Spleen (tissue), 11 donors: ENCODE data around the gene SH2D7. TPM values are rescaled to one million over a fixed set of nuclear protein-coding genes. Genes with fewer than 3 reads are reported as not detected.
A peak's percentile ranks its signal among the peaks of the same experiment; 100 is the strongest.

ENCODE experiments used
- DNase-seq: peaks from one replicate; pipeline ENCODE4 v3.0.0-alpha.2; 2020
- H3K27ac ChIP-seq, 8 donors: fragments of 200-600 bp; sonication (generic) in 7 of 8; 1 replicate in 4 of 8; 2 replicates in 4 of 8; pipeline versions ENCODE4 v1.5.0 to v1.8.0; 2016 to 2021; ENCODE audit warnings: inconsistent platforms in 4 of 8, mild to moderate bottlenecking in 4 of 8, moderate library complexity in 1 of 8
- H3K27me3 ChIP-seq, 7 donors: fragments of 200-600 bp; sonication (generic) in 6 of 7; replicated peaks in 1 of 7; 1 replicate in 4 of 7; 2 replicates in 3 of 7; pipeline versions ENCODE4 v1.5.0 to v1.8.0; 2016 to 2021; ENCODE audit warnings: inconsistent platforms in 3 of 7, mild to moderate bottlenecking in 1 of 7
- H3K36me3 ChIP-seq, 6 donors: fragments of 200-600 bp; sonication (generic) in 5 of 6; 1 replicate in 4 of 6; 2 replicates in 2 of 6; pipeline versions ENCODE4 v1.5.0 to v1.8.0; 2016 to 2021; ENCODE audit warnings: inconsistent platforms in 2 of 6
- H3K4me1 ChIP-seq, 6 donors: fragments of 200-600 bp; sonication (generic) in 5 of 6; 1 replicate in 3 of 6; 2 replicates in 3 of 6; pipeline versions ENCODE4 v1.5.0 to v1.8.0; 2016 to 2021; ENCODE audit warnings: inconsistent platforms in 3 of 6
- H3K4me3 ChIP-seq, 8 donors: fragments of 200-600 bp; sonication (generic) in 7 of 8; 1 replicate in 4 of 8; 2 replicates in 4 of 8; pipeline versions ENCODE4 v1.5.0 to v1.8.0; 2016 to 2021; ENCODE audit warnings: inconsistent platforms in 4 of 8, mild to moderate bottlenecking in 4 of 8, moderate library complexity in 2 of 8
- H3K9me3 ChIP-seq, 8 donors: fragments of 200-600 bp; sonication (generic) in 7 of 8; 1 replicate in 4 of 8; 2 replicates in 4 of 8; pipeline versions ENCODE4 v1.5.0 to v1.8.0; 2016 to 2021; ENCODE audit warnings: inconsistent platforms in 4 of 8
- POLR2A ChIP-seq, 3 donors: fragments of 450-650 bp; IDR thresholded peaks; one replicate each; pipeline ENCODE4 v1.5.1; 2017; ENCODE audit warnings: antibody characterized with exemption in 3 of 3, mild to moderate bottlenecking in 1 of 3
- POLR2AphosphoS5 ChIP-seq, 3 donors: sonication (generic); formaldehyde crosslinking; IDR thresholded peaks; one replicate each; pipeline ENCODE4 v1.5.1; 2017; ENCODE audit warnings: antibody characterized with exemption in 3 of 3
- WGBS, 5 donors: extraction: QIAGEN DNeasy Blood & Tissue Kit in 3 of 5; methylation state at CpG; one replicate each; pipeline versions ENCODE4 v1.1.5 to v1.1.7; 2013 to 2018; 5-methylcytosine and 5-hydroxymethylcytosine counted together
- intact Hi-C: fragments of 100-400 bp; cut with DNase I; formaldehyde crosslinking; loops from one replicate; pipeline ENCODE4 v1.15.0; 2023; ENCODE audit warnings: low total_unique reads
- polyA plus RNA-seq, 3 donors: library from polyadenylated mRNA; stranded (reverse); fragments of 200-250 nt; gene quantifications; one replicate each; pipeline ENCODE4 v1.2.1, GENCODE V29; 2013
- total RNA-seq, 7 donors: library from RNA; depleted of rRNA in 3 of 7; stranded (reverse); fragments of >200 nt in 3 of 7; fragmentation: NEBNext Ultra II Directional in 4 of 7; extraction: Animal tissue kit (Norgen Biotek cat#: 25700) in 4 of 7; gene quantifications; one replicate each; pipeline versions ENCODE4 v1.1.0 to v1.2.1, GENCODE V29; 2016 to 2021
- TF ChIP-seq, protein P1 (sequence below), 11 experiments: fragments of 200-600 bp in 7 of 11; fragments of 450-650 bp in 4 of 11; sonication (generic) in 4 of 11; IDR thresholded peaks in 8 of 11; conservative IDR thresholded peaks in 3 of 11; 1 replicate in 7 of 11; 2 replicates in 4 of 11; pipeline versions ENCODE4 v1.4.0 to v1.8.0; 2016 to 2021; ENCODE audit warnings: antibody characterized with exemption in 11 of 11, inconsistent platforms in 4 of 11, mild to moderate bottlenecking in 1 of 11
- donor health status: healthy with polysubstance abuse.
- donor health status: DM: no; HTN: no; CAD: no; lungs with moderate emphysema.
- donor health status: DM: no; HTN: no; CAD: no.
- donor health status: Bipolar disorder and iron deficiency.
- donor health status: healthy.
- donor health status: DM: no; HTN: no; CAD: no.
- donor health status: DM: yes; HTN: yes; CAD: no.

Gene SH2D7
- total and polyA plus RNA-seq, 10 donors: not detected

GRCh38 chr15:78107471-78107870, 15.1 kb downstream of the SH2D7 start:
- Histone ChIP-seq H3K27ac (no peak overlapping the region), H3K4me3 (no peak overlapping the region), H3K4me1 (peaks cover 21 to 52% (median 40%) of the 10 kb centered on the region in 6 donors), H3K36me3 (no peaks in the 10 kb centered on the region), H3K9me3 (no peaks in the 10 kb centered on the region), H3K27me3 (no peaks in the 10 kb centered on the region)
- WGBS, 5 donors: 91 to 97% (median 94%) methylated on average over 8 of the region's 8 CpGs
- intact Hi-C loops: loop anchor here (5.0 to 10.0 kb wide), 3 partner anchors 73 to 140 kb away; no protein-coding TSS in a partner anchor
- DNase-seq: peak; percentile 73
- TF ChIP-seq POLR2A (IDR thresholded peaks at IDR 0.05) (no peak), POLR2AphosphoS5 (IDR thresholded peaks at IDR 0.05) (no peak)
- TF ChIP-seq, protein P1, sequence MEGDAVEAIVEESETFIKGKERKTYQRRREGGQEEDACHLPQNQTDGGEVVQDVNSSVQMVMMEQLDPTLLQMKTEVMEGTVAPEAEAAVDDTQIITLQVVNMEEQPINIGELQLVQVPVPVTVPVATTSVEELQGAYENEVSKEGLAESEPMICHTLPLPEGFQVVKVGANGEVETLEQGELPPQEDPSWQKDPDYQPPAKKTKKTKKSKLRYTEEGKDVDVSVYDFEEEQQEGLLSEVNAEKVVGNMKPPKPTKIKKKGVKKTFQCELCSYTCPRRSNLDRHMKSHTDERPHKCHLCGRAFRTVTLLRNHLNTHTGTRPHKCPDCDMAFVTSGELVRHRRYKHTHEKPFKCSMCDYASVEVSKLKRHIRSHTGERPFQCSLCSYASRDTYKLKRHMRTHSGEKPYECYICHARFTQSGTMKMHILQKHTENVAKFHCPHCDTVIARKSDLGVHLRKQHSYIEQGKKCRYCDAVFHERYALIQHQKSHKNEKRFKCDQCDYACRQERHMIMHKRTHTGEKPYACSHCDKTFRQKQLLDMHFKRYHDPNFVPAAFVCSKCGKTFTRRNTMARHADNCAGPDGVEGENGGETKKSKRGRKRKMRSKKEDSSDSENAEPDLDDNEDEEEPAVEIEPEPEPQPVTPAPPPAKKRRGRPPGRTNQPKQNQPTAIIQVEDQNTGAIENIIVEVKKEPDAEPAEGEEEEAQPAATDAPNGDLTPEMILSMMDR (IDR thresholded peaks at IDR 0.05 in 8 of 11, conservative IDR thresholded peaks at IDR 0.05 in 3 of 11): no peak

DNA sequence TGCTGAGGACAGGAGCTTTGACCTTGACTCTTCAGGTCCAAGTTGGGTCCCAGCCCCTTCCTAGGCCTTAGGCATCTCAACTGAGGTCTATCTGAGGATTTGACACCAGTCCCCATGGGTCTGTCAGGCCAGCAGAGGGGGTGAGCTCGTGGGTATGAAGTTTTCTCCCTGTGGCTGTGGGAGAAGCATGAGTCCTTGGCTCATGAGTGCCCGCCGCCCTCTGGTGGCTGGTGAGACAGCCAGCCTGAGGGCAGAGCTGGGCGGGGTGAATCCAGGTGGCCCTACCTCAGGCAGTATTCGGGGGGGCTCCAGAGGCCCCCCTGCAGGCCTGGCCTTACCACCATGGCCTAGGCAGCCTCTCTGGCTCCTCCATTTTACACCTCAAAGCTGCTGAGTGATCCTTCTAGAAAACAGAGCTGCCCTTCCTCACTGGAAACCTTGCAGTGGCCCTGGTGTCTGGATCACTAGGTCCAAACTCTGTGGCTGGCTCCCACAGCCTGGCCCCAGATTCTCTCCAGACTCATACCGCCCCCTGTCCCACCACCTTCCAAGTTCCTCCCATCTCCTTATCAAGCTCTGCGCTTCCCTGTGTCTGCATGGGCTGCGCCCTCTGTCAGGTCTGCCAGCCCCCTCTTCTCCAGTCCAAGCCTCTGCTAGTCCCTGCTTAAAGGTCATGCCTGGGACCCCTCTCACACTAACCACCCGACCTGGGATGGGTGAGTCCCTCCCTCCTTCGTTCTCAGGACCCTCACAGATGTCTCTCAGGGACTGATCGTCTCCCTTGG, 16.1 kb downstream of the SH2D7 start:
- no peaks in the 10 kb centered on the region for H3K27me3 ChIP-seq
- H3K27ac ChIP-seq: peak overlapping the region in 1 of 8 donors; percentile 30
- DNase-seq: peak; percentile 96
- no peak overlapping the region for H3K4me3 ChIP-seq
- H3K9me3 ChIP-seq: no peaks in the 10 kb centered on the region
- 37 to 46% (median 41%) methylated on average over 9 to 11 of the region's 11 CpGs for WGBS, 5 donors
- H3K4me1 ChIP-seq: peaks cover 13 to 48% (median 35%) of the 10 kb centered on the region in 6 donors
- no peaks in the 10 kb centered on the region for H3K36me3 ChIP-seq
- TF ChIP-seq POLR2AphosphoS5 (IDR thresholded peaks at IDR 0.05): peak; percentile 59 to 72 (median 69)
- TF ChIP-seq, protein P1 (IDR thresholded peaks at IDR 0.05 in 8 of 11, conservative IDR thresholded peaks at IDR 0.05 in 3 of 11): peak; percentile 94 to 99 (median 97)
- no peak for TF ChIP-seq POLR2A (IDR thresholded peaks at IDR 0.05)
- intact Hi-C loops: loop anchor here (5.0 to 10.0 kb wide), 3 partner anchors 74 to 141 kb away; no protein-coding TSS in a partner anchor

GRCh38 chr15:78109156-78109555, 16.8 kb downstream of the SH2D7 start:
- H3K36me3 ChIP-seq: no peaks in the 10 kb centered on the region
- DNase-seq: no peak
- intact Hi-C loops: loop anchor here (5.0 to 10.0 kb wide), 3 partner anchors 74 to 142 kb away; no protein-coding TSS in a partner anchor
- H3K4me3 ChIP-seq: no peak overlapping the region
- 86 to 95% (median 92%) methylated on average over 12 of the region's 12 CpGs for WGBS, 5 donors
- TF ChIP-seq POLR2AphosphoS5 (IDR thresholded peaks at IDR 0.05) (no peak), POLR2A (IDR thresholded peaks at IDR 0.05) (no peak)
- TF ChIP-seq, protein P1 (IDR thresholded peaks at IDR 0.05 in 8 of 11, conservative IDR thresholded peaks at IDR 0.05 in 3 of 11): no peak
- H3K27me3 ChIP-seq: no peaks in the 10 kb centered on the region
- no peaks in the 10 kb centered on the region for H3K9me3 ChIP-seq
- H3K27ac ChIP-seq: no peak overlapping the region
- peaks cover 7 to 44% (median 30%) of the 10 kb centered on the region in 6 donors for H3K4me1 ChIP-seq

GRCh38 chr15:78110096-78110495, 17.7 kb downstream of the SH2D7 start:
- H3K9me3 ChIP-seq: no peaks in the 10 kb centered on the region
- intact Hi-C loops: loop anchor here (5.0 kb wide), 2 partner anchors 82 to 312 kb away; no protein-coding TSS in a partner anchor
- H3K27me3 ChIP-seq: no peaks in the 10 kb centered on the region
- TF ChIP-seq POLR2AphosphoS5 (IDR thresholded peaks at IDR 0.05): no peak
- TF ChIP-seq, protein P1 (IDR thresholded peaks at IDR 0.05 in 8 of 11, conservative IDR thresholded peaks at IDR 0.05 in 3 of 11): no peak
- TF ChIP-seq POLR2A (IDR thresholded peaks at IDR 0.05): no peak
- H3K4me1 ChIP-seq: peaks cover under 1 to 34% (median 21%) of the 10 kb centered on the region in 6 donors
- DNase-seq: peak; percentile 64
- H3K36me3 ChIP-seq: no peaks in the 10 kb centered on the region
- H3K27ac ChIP-seq: no peak overlapping the region
- WGBS, 5 donors: 91 to 98% (median 96%) methylated on average over 4 to 6 of the region's 6 CpGs
- no peak overlapping the region for H3K4me3 ChIP-seq
